KMS-11 (cell line): Measurements from ENCODE around the gene NHERF2.

Experiments used
- H2AFZ ChIP-seq: fragments of 200-600 bp; sonication (generic); 2 replicates; pipeline ENCODE4 v1.6.1; 2016; ENCODE audit warnings: antibody characterized with exemption, mixed run types, low read depth
- H3K27ac ChIP-seq: fragments of 200-600 bp; sonication (generic); 2 replicates; pipeline ENCODE4 v1.6.1; 2016; ENCODE audit warnings: mild to moderate bottlenecking, mixed run types
- H3K27me3 ChIP-seq: fragments of 200-600 bp; sonication (generic); 2 replicates; pipeline ENCODE4 v1.6.1; 2017; ENCODE audit warnings: mild to moderate bottlenecking, low read depth, mixed run types, moderate library complexity; ENCODE audit not compliant: insufficient read depth
- H3K36me3 ChIP-seq: fragments of 200-600 bp; sonication (generic); 2 replicates; pipeline ENCODE4 v1.6.1; 2017; ENCODE audit warnings: mild to moderate bottlenecking, mixed run types; ENCODE audit not compliant: insufficient read depth
- H3K4me1 ChIP-seq: fragments of 200-600 bp; sonication (generic); 2 replicates; pipeline ENCODE4 v1.6.1; 2016; ENCODE audit warnings: mild to moderate bottlenecking, low read depth, mixed run types; ENCODE audit not compliant: poor library complexity, severe bottlenecking
- H3K4me2 ChIP-seq: fragments of 200-600 bp; sonication (generic); 2 replicates; pipeline ENCODE4 v1.7.0; 2016; ENCODE audit warnings: mild to moderate bottlenecking, mixed run types
- H3K4me3 ChIP-seq: fragments of 200-600 bp; sonication (generic); IDR thresholded peaks from 2 replicates; pipeline ENCODE4 v1.6.1; 2017; ENCODE audit warnings: low read depth, low read length, mixed read lengths; ENCODE audit not compliant: insufficient read depth
- H3K79me2 ChIP-seq: fragments of 200-600 bp; sonication (generic); 2 replicates; pipeline ENCODE4 v1.6.1; 2016; ENCODE audit warnings: low read depth, mixed run types; ENCODE audit not compliant: insufficient read depth
- H3K9ac ChIP-seq: fragments of 200-600 bp; sonication (generic); 2 replicates; pipeline ENCODE4 v1.6.1; 2016; ENCODE audit warnings: mild to moderate bottlenecking, mixed run types
- H4K20me1 ChIP-seq: fragments of 200-600 bp; sonication (generic); 2 replicates; pipeline ENCODE4 v1.6.1; 2016; ENCODE audit warnings: mild to moderate bottlenecking, mixed run types; ENCODE audit not compliant: insufficient read depth
- CTCF ChIP-seq: fragments of 200-600 bp; sonication (generic); conservative IDR thresholded peaks from 2 replicates; pipeline ENCODE4 v1.6.1; 2017; ENCODE audit warnings: low read depth, mild to moderate bottlenecking, antibody characterized with exemption, low read length, moderate library complexity, mixed read lengths

NHERF2 gene

GRCh38 chr16:2058872-2059271, 32.2 kb downstream of the NHERF2 start:
- Histone ChIP-seq H3K27ac (no peak overlapping the region), H3K79me2 (no peaks in the 10 kb centered on the region), H3K36me3 (no peaks in the 10 kb centered on the region), H3K4me3 (no peak overlapping the region), H2AFZ (no peak overlapping the region), H3K4me1 (no peaks in the 10 kb centered on the region), H3K27me3 (no peaks in the 10 kb centered on the region), H3K9ac (no peak overlapping the region), H4K20me1 (no peaks in the 10 kb centered on the region), H3K4me2 (no peak overlapping the region)
- no peak for TF ChIP-seq CTCF

- H3K9ac ChIP-seq: no peak overlapping the region
- no peak overlapping the region for H2AFZ ChIP-seq
- H3K79me2 ChIP-seq: no peaks in the 10 kb centered on the region
- no peak overlapping the region for H3K4me2 ChIP-seq
- H3K4me3 ChIP-seq: no peak overlapping the region
- no peaks in the 10 kb centered on the region for H3K36me3 ChIP-seq
- H3K4me1 ChIP-seq: no peaks in the 10 kb centered on the region
- no peak for TF ChIP-seq CTCF
- no peaks in the 10 kb centered on the region for H4K20me1 ChIP-seq
- H3K27me3 ChIP-seq: no peaks in the 10 kb centered on the region
- H3K27ac ChIP-seq: no peak overlapping the region
These were observed 33.6 kb downstream of the NHERF2 start for GRCh38 chr16:2060346-2060745.

GRCh38 chr16:2061023-2061422, 34.3 kb downstream of the NHERF2 start:
- Histone ChIP-seq H3K4me2 (no peak overlapping the region), H3K9ac (no peak overlapping the region), H3K4me3 (no peak overlapping the region)

GRCh38 chr16:2061526-2061925, 34.8 kb downstream of the NHERF2 start:
- TF ChIP-seq CTCF: no peak
- H3K27me3 ChIP-seq: no peaks in the 10 kb centered on the region
- H3K4me3 ChIP-seq: no peak overlapping the region
- no peak overlapping the region for H3K9ac ChIP-seq
- H3K4me2 ChIP-seq: no peak overlapping the region
- H4K20me1 ChIP-seq: no peaks in the 10 kb centered on the region
- H3K79me2 ChIP-seq: no peaks in the 10 kb centered on the region
- peaks cover 4% of the 10 kb centered on the region; the same call in 1 of the 2 replicates for H3K36me3 ChIP-seq
- no peak overlapping the region for H3K27ac ChIP-seq
- H2AFZ ChIP-seq: no peak overlapping the region
- H3K4me1 ChIP-seq: no peaks in the 10 kb centered on the region

More at GRCh38 chr16:2061023-2061422, 34.3 kb downstream of the NHERF2 start:
- H3K4me1 ChIP-seq: no peaks in the 10 kb centered on the region
- no peak overlapping the region for H2AFZ ChIP-seq
- peaks cover under 1% of the 10 kb centered on the region; the same call in 1 of the 2 replicates for H3K36me3 ChIP-seq
- no peaks in the 10 kb centered on the region for H4K20me1 ChIP-seq
- H3K27ac ChIP-seq: no peak overlapping the region
- no peak for TF ChIP-seq CTCF
- H3K27me3 ChIP-seq: no peaks in the 10 kb centered on the region
- H3K79me2 ChIP-seq: no peaks in the 10 kb centered on the region
